NCI-H1694 treated with DMSO at 0.1 percent for 48 hours (cell line): ENCODE measurements around the gene TMED8.
"Not testable (repeated sequence)": the region's sequence is repeated elsewhere in the genome, so short reads cannot be mapped to it uniquely, and the experiment has no call there.

Source experiments
- DNase-seq: peaks from one replicate; lab custom pipeline; 2025; lab: John Stamatoyannopoulos, UW

TMED8 gene

GRCh38 chr14:77376771-77377501 is at the start of gene TMED8, which contains the start of gene SAMD15:
TMED8 (minus strand) TSS chr14:77377094; CDS start chr14:77377053, 41 bp downstream.
SAMD15 (plus strand) TSS chr14:77377379; CDS start chr14:77377419, 40 bp downstream.
- DNase-seq = peak; percentile 93

GRCh38 chr14:77426396-77426795 is 49.5 kb upstream of the TMED8 start:
- no peak for DNase-seq

GRCh38 chr14:77424862-77425261 is 48.0 kb upstream of the TMED8 start:
- DNase-seq = no peak

GRCh38 chr14:77423423-77423822 is 46.5 kb upstream of the TMED8 start, which contains the start of gene NOXRED1:
NOXRED1 (minus strand) TSS chr14:77423523; CDS start chr14:77422889, 634 bp downstream.
- DNase-seq = no peak

GRCh38 chr14:77421201-77421600 is 44.3 kb upstream of the TMED8 start:
- no peak for DNase-seq

GRCh38 chr14:77416836-77417235 is 39.9 kb upstream of the TMED8 start:
- no peak for DNase-seq

- not testable (repeated sequence) for DNase-seq
Observed at GRCh38 chr14:77416098-77416497, 39.2 kb upstream of the TMED8 start.

- not testable (repeated sequence) for DNase-seq
Observed at GRCh38 chr14:77415403-77416030, 38.6 kb upstream of the TMED8 start.

GRCh38 chr14:77409131-77409533 is 32.2 kb upstream of the TMED8 start:
- DNase-seq = peak; percentile 15

GRCh38 chr14:77407158-77407557 is 30.3 kb upstream of the TMED8 start:
- DNase-seq = no peak

- DNase-seq = no peak
Observed at GRCh38 chr14:77406718-77407117, 29.8 kb upstream of the TMED8 start.

- no peak for DNase-seq
Observed at GRCh38 chr14:77406086-77406485, 29.2 kb upstream of the TMED8 start.

- DNase-seq = no peak
Observed at GRCh38 chr14:77403768-77404167, 26.9 kb upstream of the TMED8 start.

GRCh38 chr14:77400216-77400615 is 23.3 kb upstream of the TMED8 start:
- no peak for DNase-seq

- DNase-seq = no peak
Observed at GRCh38 chr14:77390188-77390587, 13.3 kb upstream of the TMED8 start.

GRCh38 chr14:77378701-77379100 is 1.8 kb upstream of the TMED8 start:
- DNase-seq = no peak

GRCh38 chr14:77377502-77377844 is 579 bp upstream of the TMED8 start:
- no peak for DNase-seq

- peak; percentile 41 for DNase-seq
Observed at GRCh38 chr14:77375973-77376770, 722 bp downstream of the TMED8 start.

- no peak for DNase-seq
Observed at GRCh38 chr14:77375164-77375950, 1.5 kb downstream of the TMED8 start.

- DNase-seq = no peak
Observed at GRCh38 chr14:77372304-77372841, 4.5 kb downstream of the TMED8 start.

GRCh38 chr14:77369285-77369684 is 7.6 kb downstream of the TMED8 start:
- no peak for DNase-seq

GRCh38 chr14:77364146-77364545 is 12.7 kb downstream of the TMED8 start:
- no peak for DNase-seq
